ENCODE results near the gene PLEKHA1. TPM values are rescaled to one million over a fixed set of nuclear protein-coding genes. Genes with fewer than 3 reads are reported as not detected.

Gene PLEKHA1
- total and polyA plus RNA-seq, 9 donors, result 16.7 to 31.1 (median 27.1) TPM

GRCh38 chr10:122419016-122419415 is 44.5 kb downstream of the PLEKHA1 start:
- intact Hi-C loops (cut with DNase I), result no loop called here
- WGBS, 3 donors, result 71 to 84% (median 76%) methylated on average over 1 of the region's 1 CpG
- Histone ChIP-seq H3K9me3 (no peaks in the 10 kb centered on the region), H3K4me1 (ENCODE audit: insufficient read depth) (peaks cover 3% of the 10 kb centered on the region), H3K36me3 (no peaks in the 10 kb centered on the region), H3K27ac (no peak overlapping the region), H3K27me3 (no peaks in the 10 kb centered on the region), H3K4me3 (no peak overlapping the region)
- TF ChIP-seq EP300 (IDR thresholded peaks at IDR 0.05) (no peak), POLR2A (IDR thresholded peaks at IDR 0.05) (no peak), CTCF (IDR thresholded peaks at IDR 0.05) (no peak)
- DNase-seq, result no peak

DNA sequence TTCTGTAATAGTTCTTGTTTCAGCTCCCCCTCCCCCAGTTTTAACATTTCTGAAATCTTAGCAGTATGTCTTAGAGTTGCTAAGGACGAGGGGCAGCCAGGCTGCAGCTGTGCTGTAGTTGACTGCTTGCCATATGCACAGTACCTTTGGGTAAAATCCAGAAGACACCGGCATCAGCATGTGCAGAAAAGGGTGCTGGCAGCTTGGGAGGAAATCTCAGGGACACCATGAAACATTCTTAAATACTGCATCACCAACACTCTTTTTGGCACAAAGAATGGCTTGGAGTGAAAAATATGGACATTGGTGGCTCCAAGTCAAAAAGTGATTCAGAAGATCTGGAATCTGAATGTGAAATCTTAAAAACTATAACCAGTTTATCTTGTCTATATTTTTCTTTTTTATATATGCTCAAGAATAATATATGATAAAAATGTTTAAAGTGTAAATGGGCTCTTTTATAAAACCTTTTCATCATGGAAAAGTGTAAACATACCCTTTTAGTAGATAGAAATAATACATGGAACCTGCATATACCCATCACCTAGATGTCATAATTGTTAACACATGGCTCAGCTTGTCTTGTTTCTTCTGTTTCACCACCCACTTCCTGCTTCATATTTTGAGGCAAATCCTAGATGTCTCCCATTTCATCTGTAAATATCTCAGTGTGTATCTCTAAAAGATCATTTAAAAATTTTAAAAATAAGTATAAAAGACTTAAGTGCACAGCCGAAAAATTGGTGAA is 45.5 kb downstream of the PLEKHA1 start:
- TF ChIP-seq CTCF (IDR thresholded peaks at IDR 0.05), result no peak
- TF ChIP-seq EP300 (IDR thresholded peaks at IDR 0.05), result no peak
- intact Hi-C loops (cut with DNase I), result no loop called here
- H3K9me3 ChIP-seq, result no peaks in the 10 kb centered on the region
- no peaks in the 10 kb centered on the region for H3K27me3 ChIP-seq
- H3K4me1 ChIP-seq (ENCODE audit: insufficient read depth), result peaks cover 3% of the 10 kb centered on the region
- H3K27ac ChIP-seq, result no peak overlapping the region
- DNase-seq, result peak in 2 of 5 donors; percentile 12 to 39
- no peaks in the 10 kb centered on the region for H3K36me3 ChIP-seq
- 32 to 36% (median 32%) methylated on average over 3 of the region's 3 CpGs for WGBS, 3 donors
- H3K4me3 ChIP-seq, result no peak overlapping the region

GRCh38 chr10:122420624-122421007 is 46.1 kb downstream of the PLEKHA1 start:
- Histone ChIP-seq H3K36me3 (no peaks in the 10 kb centered on the region), H3K27ac (no peak overlapping the region), H3K9me3 (no peaks in the 10 kb centered on the region), H3K27me3 (no peaks in the 10 kb centered on the region), H3K4me3 (no peak overlapping the region), H3K4me1 (ENCODE audit: insufficient read depth) (peaks cover 3% of the 10 kb centered on the region)
- DNase-seq, result no peak
- 88 to 90% (median 89%) methylated on average over 3 of the region's 3 CpGs for WGBS, 3 donors
- intact Hi-C loops (cut with DNase I), result no loop called here
- no peak for TF ChIP-seq EP300 (IDR thresholded peaks at IDR 0.05)
- no peak for TF ChIP-seq CTCF (IDR thresholded peaks at IDR 0.05)
- no peak for TF ChIP-seq POLR2A (IDR thresholded peaks at IDR 0.05)

DNA sequence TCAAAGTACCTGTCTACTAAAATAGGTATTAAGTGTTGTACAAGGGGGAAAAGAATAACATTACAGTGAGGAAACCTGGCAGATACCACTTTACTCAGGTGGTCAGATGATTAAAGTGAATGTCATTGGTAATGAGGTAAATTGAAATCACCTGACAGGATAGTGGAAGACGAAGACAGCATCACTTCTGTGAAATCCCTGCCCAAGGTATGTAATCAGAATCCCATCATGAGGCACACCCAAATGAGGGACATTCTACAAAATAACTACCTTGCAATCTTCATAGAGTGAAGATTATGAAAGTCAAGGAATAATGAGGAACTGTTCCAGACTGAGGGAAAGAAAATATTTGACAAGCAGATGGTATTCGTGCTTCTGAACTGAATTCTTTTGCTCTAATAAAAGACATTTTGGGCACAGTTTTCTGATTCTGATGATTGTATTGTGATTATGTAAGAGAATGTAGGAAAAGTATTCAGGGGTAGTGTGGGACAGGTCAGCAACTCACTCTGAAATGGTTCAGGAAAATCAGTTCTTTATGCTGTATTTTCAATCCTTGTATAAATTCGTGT is 46.6 kb downstream of the PLEKHA1 start:
- no peak for TF ChIP-seq POLR2A (IDR thresholded peaks at IDR 0.05)
- no peak for TF ChIP-seq EP300 (IDR thresholded peaks at IDR 0.05)
- TF ChIP-seq CTCF (IDR thresholded peaks at IDR 0.05), result no peak
- H3K4me3 ChIP-seq, result no peak overlapping the region
- DNase-seq, result no peak
- no peak overlapping the region for H3K27ac ChIP-seq
- no peaks in the 10 kb centered on the region for H3K9me3 ChIP-seq
- no peaks in the 10 kb centered on the region for H3K27me3 ChIP-seq
- 77 to 88% (median 81%) methylated on average over 3 of the region's 3 CpGs for WGBS, 3 donors
- intact Hi-C loops (cut with DNase I), result no loop called here
- H3K36me3 ChIP-seq, result no peaks in the 10 kb centered on the region
- peaks cover 3% of the 10 kb centered on the region for H3K4me1 ChIP-seq (ENCODE audit: insufficient read depth)
